Lower leg skin (tissue), 3 donors: ENCODE data around the gene AMMECR1L.

Experiments
- CTCF ChIP-seq, 3 donors: fragments of 450-650 bp; IDR thresholded peaks; one replicate each; pipeline ENCODE4 v1.5.1; 2016; ENCODE audit warnings: antibody characterized with exemption in 3 of 3, mild to moderate bottlenecking in 3 of 3, moderate library complexity in 2 of 3
- POLR2A ChIP-seq, 2 donors: fragments of 450-650 bp; IDR thresholded peaks; one replicate each; pipeline ENCODE4 v1.6.1; 2016 to 2017; ENCODE audit warnings: antibody characterized with exemption in 2 of 2, mild to moderate bottlenecking in 1 of 2, moderate library complexity in 1 of 2

DNA sequence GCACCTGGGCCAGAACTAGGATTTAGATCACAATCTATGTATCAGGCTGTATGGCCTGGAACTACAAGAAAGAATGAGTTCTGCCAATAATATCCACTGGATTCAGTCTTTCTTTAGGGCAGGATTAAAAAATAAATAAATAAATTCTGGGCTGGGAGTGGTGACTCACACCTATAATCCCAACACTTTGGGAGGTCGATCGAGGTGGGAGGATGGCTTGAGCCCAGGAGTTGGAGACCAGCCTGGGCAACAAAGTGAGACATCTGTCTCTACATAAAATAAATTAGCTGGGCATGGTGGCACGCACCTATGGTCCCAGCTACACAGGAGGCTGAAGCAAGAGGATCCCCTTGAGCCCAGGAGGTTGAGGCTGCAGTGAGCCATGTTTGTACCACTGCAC lies 8.1 kb downstream of the AMMECR1L start:
- TF ChIP-seq CTCF (IDR thresholded peaks at IDR 0.05), result no peak
- TF ChIP-seq POLR2A (IDR thresholded peaks at IDR 0.05), result no peak
